D721Med (cell line): Measurements from ENCODE around the gene TPRA1.

Experiments
- DNase-seq: peaks from one replicate; pipeline ENCODE4 v3.0.0; 2011; ENCODE audit warnings: low spot score; ENCODE audit not compliant: insufficient read length
- FAIRE-seq: peaks from 2 replicates; lab custom pipeline; 2011; peaks lifted over from hg19 to GRCh38; lab: Jason Lieb, UNC
- CTCF ChIP-seq: IDR thresholded peaks from 2 replicates; pipeline ENCODE4 v1.5.1; 2012; ENCODE audit warnings: mild to moderate bottlenecking, control low read depth; ENCODE audit not compliant: insufficient read depth; ENCODE audit errors: missing control alignments

Gene TPRA1

GRCh38 chr3:127547761-127548605 is 42.5 kb downstream of the TPRA1 start:
- FAIRE-seq (no peak), DNase-seq (peak; percentile 87)
- peak; percentile 62 for TF ChIP-seq CTCF

GRCh38 chr3:127546970-127547733 is 43.4 kb downstream of the TPRA1 start:
- no peak for DNase-seq
- no peak for TF ChIP-seq CTCF
- FAIRE-seq, result no peak

- no peak for FAIRE-seq
These were observed 44.0 kb downstream of the TPRA1 start for GRCh38 chr3:127546554-127546953.

GRCh38 chr3:127545711-127546457 is 44.6 kb downstream of the TPRA1 start:
- no peak for TF ChIP-seq CTCF
- no peak for DNase-seq
- no peak for FAIRE-seq

More at GRCh38 chr3:127546554-127546953, 44.0 kb downstream of the TPRA1 start:
- DNase-seq, result no peak
- no peak for TF ChIP-seq CTCF

GRCh38 chr3:127545216-127545615 is 45.3 kb downstream of the TPRA1 start:
- no peak for TF ChIP-seq CTCF
- no peak for DNase-seq
- FAIRE-seq, result no peak

GRCh38 chr3:127544803-127545201 is 45.7 kb downstream of the TPRA1 start:
- TF ChIP-seq CTCF, result no peak
- DNase-seq (no peak), FAIRE-seq (no peak)
